Coronary artery (tissue), 2 donors: ENCODE results near the gene TRAPPC12.

Experiments used
- DNase-seq: peaks from one replicate; pipeline ENCODE4 v3.0.0-alpha.2; 2017; ENCODE audit warnings: low spot score
- H3K27ac ChIP-seq, 2 donors: fragments of 200-600 bp; sonication (generic); one replicate each; pipeline ENCODE4 v1.5.1; 2016 to 2019
- H3K4me3 ChIP-seq: fragments of 200-600 bp; sonication (generic); 2 replicates; pipeline ENCODE4 v1.5.1; 2016; ENCODE audit warnings: mild to moderate bottlenecking, moderate library complexity
- CTCF ChIP-seq: fragments of 200-600 bp; sonication (generic); IDR thresholded peaks from one replicate; pipeline ENCODE4 v1.5.1; 2019; ENCODE audit warnings: antibody characterized with exemption

Gene TRAPPC12

GRCh38 chr2:3387011-3387410, 7.5 kb downstream of the TRAPPC12 start:
- no peak for TF ChIP-seq CTCF
- no peak for DNase-seq
- Histone ChIP-seq H3K4me3 (no peak overlapping the region), H3K27ac (no peak overlapping the region)

GRCh38 chr2:3387644-3388411, 8.3 kb downstream of the TRAPPC12 start:
- DNase-seq: no peak
- H3K27ac ChIP-seq: no peak overlapping the region
- H3K4me3 ChIP-seq: no peak overlapping the region
- TF ChIP-seq CTCF: no peak

GRCh38 chr2:3388412-3388738, 8.9 kb downstream of the TRAPPC12 start:
- TF ChIP-seq CTCF: no peak
- Histone ChIP-seq H3K4me3 (no peak overlapping the region), H3K27ac (no peak overlapping the region)
- no peak for DNase-seq

GRCh38 chr2:3389193-3389592, 9.7 kb downstream of the TRAPPC12 start:
- no peak overlapping the region for H3K27ac ChIP-seq
- no peak for DNase-seq
- no peak for TF ChIP-seq CTCF
- no peak overlapping the region for H3K4me3 ChIP-seq

GRCh38 chr2:3390041-3390440, 10.5 kb downstream of the TRAPPC12 start:
- DNase-seq: no peak
- H3K4me3 ChIP-seq: no peak overlapping the region
- no peak overlapping the region for H3K27ac ChIP-seq
- no peak for TF ChIP-seq CTCF

- no peak overlapping the region for H3K4me3 ChIP-seq
- no peak overlapping the region for H3K27ac ChIP-seq
- DNase-seq: no peak
- no peak for TF ChIP-seq CTCF
Observed at GRCh38 chr2:3392216-3392615, 12.7 kb downstream of the TRAPPC12 start.

- H3K4me3 ChIP-seq: no peak overlapping the region
- no peak overlapping the region for H3K27ac ChIP-seq
- DNase-seq: no peak
- TF ChIP-seq CTCF: no peak
Observed at GRCh38 chr2:3396920-3397559, 17.5 kb downstream of the TRAPPC12 start.
